ENCODE measurements around the gene ARHGAP28.

ARHGAP28 gene

DNA sequence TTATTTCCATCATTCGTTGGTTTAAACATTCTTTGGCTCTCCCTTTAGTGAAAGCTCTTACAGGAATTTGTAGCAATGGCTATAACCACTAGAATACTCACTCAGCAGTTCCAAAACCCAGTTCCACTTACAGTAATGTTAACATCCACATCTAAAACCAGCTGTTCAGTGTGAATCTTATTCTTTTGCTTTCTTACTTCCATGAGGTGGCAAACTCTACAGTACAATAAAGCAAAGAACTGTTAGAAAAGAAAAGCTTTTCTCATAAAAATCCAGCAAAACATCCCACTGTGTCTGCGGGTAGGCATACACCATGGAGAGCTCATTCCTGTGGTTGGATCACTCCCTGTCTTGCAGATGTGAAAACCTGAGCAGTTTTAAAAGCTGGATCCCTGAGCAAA is 147.1 kb downstream of the ARHGAP28 start:
- no peak for DNase-seq

GRCh38 chr18:6877288-6877687 is 147.8 kb downstream of the ARHGAP28 start:
- DNase-seq, result no peak

DNA sequence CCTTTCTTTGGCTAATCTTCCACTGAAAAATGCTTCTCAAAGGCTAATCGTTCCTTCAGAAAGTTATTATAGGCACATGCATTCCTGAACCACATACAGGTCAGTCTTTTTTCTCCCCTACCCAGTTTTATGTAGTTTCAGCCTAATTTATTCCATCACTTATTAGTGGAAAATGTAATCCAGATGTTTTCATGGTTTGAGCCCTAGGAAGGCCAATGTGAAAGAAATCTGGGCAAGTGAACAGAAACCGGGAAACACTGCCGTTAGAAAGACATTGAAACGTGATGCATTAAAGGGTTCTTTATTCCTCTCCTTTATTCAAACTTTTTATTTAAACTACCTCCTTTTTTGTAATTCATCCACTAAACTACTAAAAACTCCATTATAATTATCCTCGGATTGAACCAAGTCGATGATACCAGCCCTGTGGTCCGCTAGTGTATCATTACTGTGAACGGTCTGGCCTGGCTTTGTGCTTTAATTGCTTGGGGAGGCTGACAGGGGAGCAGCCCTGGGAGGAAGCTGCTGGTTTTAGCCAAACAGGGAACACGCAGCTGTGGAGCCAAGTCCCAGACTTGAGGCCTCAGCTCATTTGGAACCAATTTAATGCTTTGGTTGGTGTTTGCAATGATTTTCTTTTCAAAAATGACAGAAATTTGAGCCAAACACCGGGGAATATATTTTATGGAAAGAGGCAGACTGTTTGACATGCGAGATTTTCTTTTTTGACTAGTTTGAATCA is 149.2 kb downstream of the ARHGAP28 start:
- DNase-seq, result no peak

- DNase-seq, result peak; percentile 19
Measured at GRCh38 chr18:6879508-6880195, 150.1 kb downstream of the ARHGAP28 start.

DNA sequence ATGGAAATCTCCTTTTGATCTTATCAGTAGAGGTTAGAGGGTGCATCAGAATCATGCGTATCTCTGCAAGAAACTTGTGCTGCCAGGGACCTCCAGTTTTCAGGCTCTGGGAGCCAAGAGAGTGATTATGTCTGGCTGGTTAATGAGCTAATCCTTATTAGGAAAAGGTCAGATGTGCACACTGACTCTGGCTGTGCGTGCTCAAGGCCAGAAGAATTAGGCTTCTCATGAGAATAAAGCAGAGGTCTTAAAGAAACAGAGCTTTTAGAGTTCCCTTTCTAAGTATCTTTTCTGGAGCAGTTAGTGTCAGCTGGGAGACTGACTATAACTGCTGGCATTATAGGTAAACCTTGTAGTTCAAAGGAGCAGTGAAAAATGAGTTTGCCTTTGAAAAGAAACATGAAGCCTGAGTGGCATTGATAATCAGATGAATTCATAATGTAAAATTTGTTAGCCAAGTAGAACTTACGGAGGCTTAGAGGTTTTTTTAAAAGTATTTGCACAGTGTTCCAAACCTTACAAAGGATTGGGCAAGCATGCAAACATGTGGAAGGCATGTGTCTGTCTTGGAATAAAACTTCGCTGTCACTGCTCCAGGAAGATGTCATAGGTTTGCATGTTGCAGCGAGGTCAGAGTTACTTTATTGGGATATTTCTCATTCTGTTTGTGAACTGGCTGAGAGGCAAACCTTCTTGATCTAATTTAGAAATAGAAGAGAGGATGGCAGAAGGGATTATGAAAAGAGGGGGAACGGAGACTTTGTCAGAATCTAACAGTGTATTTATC is 151.7 kb downstream of the ARHGAP28 start:
- DNase-seq, result peak; percentile 90

DNA sequence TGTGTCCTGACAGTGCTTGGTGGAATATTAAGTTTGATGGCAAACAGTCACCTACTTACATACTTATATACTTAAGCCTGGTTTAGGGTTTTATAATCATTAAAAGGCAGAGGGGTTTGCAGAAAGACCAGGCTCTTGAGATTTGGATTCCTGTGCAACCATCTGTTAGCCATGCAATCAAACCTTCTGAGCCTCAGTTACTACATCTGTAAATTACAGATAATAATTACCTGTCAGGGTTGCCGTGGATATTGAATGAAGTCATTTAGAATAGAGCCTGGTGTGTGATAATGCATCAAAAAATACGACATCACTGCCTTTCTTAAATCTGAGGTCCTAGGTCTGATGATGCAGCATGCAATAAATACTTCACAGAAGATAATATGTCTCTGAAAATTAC is 152.9 kb downstream of the ARHGAP28 start:
- peak; percentile 80 for DNase-seq

DNA sequence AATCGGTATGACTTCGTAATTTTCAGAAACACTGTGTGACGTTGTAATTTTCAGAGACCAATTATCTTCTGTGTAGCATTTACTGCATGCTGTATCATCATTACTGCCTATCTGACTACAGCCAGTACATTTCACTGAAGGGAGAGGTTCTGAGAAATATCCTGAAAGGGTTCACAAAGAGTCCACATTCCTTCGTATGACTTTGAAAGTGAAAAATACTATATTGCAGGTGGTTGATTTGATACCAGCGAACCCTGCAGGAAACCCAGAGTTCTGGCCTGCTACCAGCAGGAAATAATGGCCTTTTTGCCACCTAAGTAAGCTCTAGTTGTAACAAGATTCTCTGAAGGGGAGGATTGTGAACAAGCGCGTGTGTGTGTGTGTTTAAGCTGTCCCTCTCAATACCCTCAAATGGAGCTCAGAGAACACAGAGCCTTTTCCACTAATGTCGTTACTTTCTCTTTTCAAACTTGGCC is 155.5 kb downstream of the ARHGAP28 start:
- peak; percentile 60 for DNase-seq

DNA sequence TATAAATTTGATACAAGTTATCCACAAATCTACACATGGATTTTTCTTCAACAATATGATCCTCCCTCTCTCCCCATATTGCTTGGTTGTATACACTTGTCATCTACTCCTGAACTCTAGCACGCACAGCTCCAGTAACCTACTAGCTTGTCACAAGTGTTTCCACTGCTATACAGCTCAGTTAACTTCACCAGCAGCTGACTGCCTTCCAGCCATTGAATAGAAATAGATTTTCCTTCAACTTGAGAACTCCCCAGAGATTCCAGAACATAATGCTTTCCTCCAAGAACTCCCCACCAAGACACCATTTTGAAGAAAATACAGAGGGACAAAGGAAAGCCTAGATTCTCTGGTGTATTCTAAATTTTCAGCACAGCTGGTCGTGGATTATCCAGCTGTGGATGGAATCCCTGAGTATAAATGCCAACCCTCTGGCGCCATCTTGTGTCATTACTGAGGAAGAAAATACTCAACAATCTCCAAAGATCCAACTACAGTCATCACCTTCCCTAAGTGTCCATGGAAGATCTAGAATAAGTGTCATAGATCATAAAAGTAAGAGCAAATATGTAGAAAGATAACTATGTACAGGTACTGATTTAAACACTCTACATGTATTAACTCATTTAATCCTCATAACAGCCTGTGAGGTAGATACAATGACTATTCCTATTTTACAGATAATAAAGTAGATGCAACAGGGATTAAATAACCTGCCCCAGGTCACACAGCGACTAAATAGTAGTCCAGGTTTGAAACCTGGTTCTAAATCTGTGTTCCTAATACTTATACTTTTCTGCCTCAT is 156.7 kb downstream of the ARHGAP28 start:
- peak; percentile 86 for DNase-seq

DNA sequence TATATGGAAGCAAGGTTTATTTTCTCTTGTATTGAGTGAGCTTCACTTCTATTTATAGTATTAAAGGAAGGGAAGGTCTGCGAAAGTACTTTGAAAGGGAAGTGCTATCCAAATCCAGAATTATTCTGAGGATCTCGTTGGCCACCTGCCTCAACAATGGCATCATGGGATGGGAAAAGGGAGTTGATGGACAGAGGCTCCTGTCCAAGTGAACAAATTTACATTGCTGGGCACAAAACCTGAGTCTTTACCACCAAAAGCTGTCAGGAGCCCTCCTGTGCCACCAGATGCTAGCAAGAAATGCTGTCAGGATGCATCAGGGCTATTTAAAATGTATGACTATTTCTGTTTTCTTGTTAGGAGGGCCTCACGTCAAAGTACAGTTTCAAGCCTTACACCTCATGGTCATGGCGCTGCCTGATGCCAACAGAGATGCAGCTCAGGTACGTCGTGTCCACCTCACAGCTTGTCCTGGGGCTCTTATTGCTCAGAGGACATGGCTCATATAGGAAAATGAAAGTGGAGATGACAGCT is 157.3 kb downstream of the ARHGAP28 start:
- no peak for DNase-seq

- DNase-seq, result no peak
Measured at GRCh38 chr18:6891788-6892187, 162.3 kb downstream of the ARHGAP28 start.

GRCh38 chr18:6901286-6901926 is 171.9 kb downstream of the ARHGAP28 start:
- no peak for DNase-seq

GRCh38 chr18:6917072-6917471 is 187.6 kb downstream of the ARHGAP28 start:
- DNase-seq, result no peak

GRCh38 chr18:6920099-6920955 is 190.8 kb downstream of the ARHGAP28 start:
- DNase-seq, result peak; percentile 82

GRCh38 chr18:6921571-6921970 is 192.1 kb downstream of the ARHGAP28 start:
- no peak for DNase-seq

DNA sequence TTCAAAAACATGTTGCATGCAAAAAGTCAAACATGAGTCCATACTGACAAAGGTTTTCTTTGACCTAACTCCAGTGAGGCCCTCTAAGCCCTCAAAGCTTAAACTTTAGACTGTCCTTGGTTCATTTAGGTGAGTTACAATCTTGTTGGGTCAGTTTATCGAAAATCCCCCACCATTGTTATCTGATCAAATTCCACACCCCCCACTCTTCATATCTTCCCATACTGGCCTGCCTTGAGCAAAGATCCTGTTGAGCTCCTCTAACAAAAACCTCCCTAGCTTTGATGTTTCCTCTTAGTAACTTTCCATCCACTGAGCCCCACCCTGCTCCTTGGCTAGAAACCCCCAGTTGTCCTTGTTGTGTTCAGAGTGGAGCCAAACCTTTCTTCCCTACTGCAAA is 193.7 kb downstream of the ARHGAP28 start:
- DNase-seq, result no peak

DNA sequence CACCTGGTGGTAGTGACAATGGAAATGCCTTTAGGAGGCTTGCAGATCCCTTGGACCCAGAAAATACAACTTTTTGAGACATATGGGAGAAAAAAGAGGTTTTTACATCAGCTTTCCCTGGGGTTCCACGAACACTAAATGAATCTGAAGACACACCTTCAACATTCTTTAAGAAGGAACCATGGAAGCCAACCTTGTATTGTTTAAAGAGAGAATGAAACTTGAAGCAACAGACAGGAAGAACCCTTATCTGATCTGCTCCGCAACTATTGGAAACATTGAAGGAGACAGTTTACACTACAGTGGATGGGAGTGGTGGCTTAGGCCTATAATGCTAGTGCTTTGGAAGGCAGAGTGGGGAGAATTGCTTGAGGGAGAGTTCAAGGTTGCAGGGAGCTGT is 197.6 kb downstream of the ARHGAP28 start:
- DNase-seq, result no peak

DNA sequence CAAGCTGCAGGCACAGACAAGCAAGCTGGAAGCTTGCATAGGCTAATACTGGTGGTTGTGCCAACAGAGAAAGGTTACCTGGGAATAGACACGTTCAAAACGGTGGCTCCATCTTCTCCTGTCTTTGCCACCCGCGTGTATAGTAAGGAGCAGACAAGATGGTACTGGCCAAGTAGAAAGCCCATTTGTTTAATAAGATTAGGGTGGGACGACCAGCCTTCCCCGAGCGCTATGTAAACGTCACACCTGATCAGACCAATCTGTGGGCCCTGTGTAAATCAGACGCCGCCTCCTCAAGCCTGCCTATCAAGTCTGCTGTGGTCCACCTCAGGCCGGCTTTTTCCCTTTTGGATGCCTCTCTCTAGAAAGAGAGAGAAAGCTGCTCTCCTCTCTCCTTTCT is 198.8 kb downstream of the ARHGAP28 start:
- peak; percentile 92 for DNase-seq

- DNase-seq, result no peak
Measured at GRCh38 chr18:6929370-6930102, 200.0 kb downstream of the ARHGAP28 start.

DNA sequence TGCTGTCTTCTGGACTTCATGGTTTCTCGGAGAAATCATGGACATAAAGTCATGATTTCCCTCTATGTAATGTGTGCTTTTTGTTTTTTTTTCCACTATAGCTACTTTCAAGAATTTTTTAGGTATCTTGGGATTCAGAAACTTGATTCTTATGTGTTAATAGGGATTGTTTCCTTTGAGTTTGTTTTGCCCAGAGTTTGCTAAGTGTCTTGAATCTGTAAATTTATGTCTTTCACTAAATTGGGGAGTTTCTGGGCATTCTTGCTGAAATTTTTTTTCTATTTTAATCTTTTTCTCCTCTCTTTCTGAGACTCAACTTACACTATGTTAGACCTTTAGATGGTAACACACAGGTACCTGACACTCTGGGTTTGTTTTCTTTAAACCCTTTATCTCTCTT is 205.3 kb downstream of the ARHGAP28 start:
- DNase-seq, result no peak

GRCh38 chr18:6938003-6938402 is 208.5 kb downstream of the ARHGAP28 start:
- no peak for DNase-seq

All from NCI-H82 (cell line).